Glomerular visceral epithelial cell (primary cell): ENCODE results near the gene PRICKLE1.
"Not testable (repeated sequence)": the region's sequence is repeated elsewhere in the genome, so short reads cannot be mapped to it uniquely, and the experiment has no call there.

Source experiments
- DNase-seq: peaks from one replicate; pipeline ENCODE4 v3.0.0-alpha.2; 2016; ENCODE audit errors: extremely low spot score

Gene PRICKLE1

GRCh38 chr12:42556917-42557316 lies 32.6 kb downstream of the PRICKLE1 start:
- DNase-seq, result no peak

GRCh38 chr12:42552822-42553221 lies 36.7 kb downstream of the PRICKLE1 start:
- no peak for DNase-seq

- DNase-seq, result no peak
These were observed 38.7 kb downstream of the PRICKLE1 start for GRCh38 chr12:42550800-42551199.

- no peak for DNase-seq
These were observed 42.8 kb downstream of the PRICKLE1 start for GRCh38 chr12:42546709-42547108.

- no peak for DNase-seq
These were observed 47.6 kb downstream of the PRICKLE1 start for GRCh38 chr12:42541965-42542364.

GRCh38 chr12:42541308-42541707 lies 48.2 kb downstream of the PRICKLE1 start:
- DNase-seq, result not testable (repeated sequence)

- no peak for DNase-seq
These were observed 49.9 kb downstream of the PRICKLE1 start for GRCh38 chr12:42539696-42540095.

GRCh38 chr12:42538203-42538602 lies 51.3 kb downstream of the PRICKLE1 start:
- no peak for DNase-seq

GRCh38 chr12:42534184-42534838 lies 55.2 kb downstream of the PRICKLE1 start:
- no peak for DNase-seq

- DNase-seq, result no peak
These were observed 59.3 kb downstream of the PRICKLE1 start for GRCh38 chr12:42530284-42530683.

- DNase-seq, result no peak
These were observed 64.1 kb downstream of the PRICKLE1 start for GRCh38 chr12:42525444-42525843.

GRCh38 chr12:42524716-42525115 lies 64.8 kb downstream of the PRICKLE1 start:
- no peak for DNase-seq

- no peak for DNase-seq
These were observed 73.0 kb downstream of the PRICKLE1 start for GRCh38 chr12:42516573-42516972.

- no peak for DNase-seq
These were observed 77.9 kb downstream of the PRICKLE1 start for GRCh38 chr12:42511656-42512055.

GRCh38 chr12:42510823-42511222 lies 78.7 kb downstream of the PRICKLE1 start:
- no peak for DNase-seq

- DNase-seq, result no peak
These were observed 80.6 kb downstream of the PRICKLE1 start for GRCh38 chr12:42508913-42509460.

GRCh38 chr12:42507565-42507964 lies 82.0 kb downstream of the PRICKLE1 start:
- DNase-seq, result no peak

- DNase-seq, result no peak
These were observed 82.5 kb downstream of the PRICKLE1 start for GRCh38 chr12:42507081-42507480.

GRCh38 chr12:42504049-42504448 lies 85.5 kb downstream of the PRICKLE1 start:
- DNase-seq, result peak; percentile 56

GRCh38 chr12:42502682-42503081 lies 86.9 kb downstream of the PRICKLE1 start:
- no peak for DNase-seq

GRCh38 chr12:42498549-42499247 lies 90.8 kb downstream of the PRICKLE1 start:
- no peak for DNase-seq

GRCh38 chr12:42496886-42497285 lies 92.7 kb downstream of the PRICKLE1 start:
- no peak for DNase-seq

- DNase-seq, result no peak
These were observed 94.3 kb downstream of the PRICKLE1 start for GRCh38 chr12:42495244-42495643.
